K562 (cell line): ENCODE results near the gene MEFV. TPM values are rescaled to one million over a fixed set of nuclear protein-coding genes. Genes with fewer than 3 reads are reported as not detected.

Experiments
- CBX3 ChIP-seq, 2 experiments: IDR thresholded peaks; 1 replicate in 1 of 2; 2 replicates in 1 of 2; pipeline ENCODE4 v1.6.1; 2012; ENCODE audit warnings: inconsistent platforms in 2 of 2, low read length in 2 of 2, borderline replicate concordance in 1 of 2, control low read depth in 1 of 2
- CHAMP1 ChIP-seq: fragments of 450-650 bp; IDR thresholded peaks from 2 replicates; pipeline ENCODE4 v1.6.1; 2016; ENCODE audit warnings: mild to moderate bottlenecking
- E2F8 ChIP-seq: fragments of 450-650 bp; IDR thresholded peaks from 2 replicates; pipeline ENCODE4 v1.7.1; 2018; ENCODE audit warnings: mild to moderate bottlenecking, low read depth; ENCODE audit not compliant: partially characterized antibody
- EWSR1 ChIP-seq: fragments of 450-650 bp; IDR thresholded peaks from 2 replicates; pipeline ENCODE4 v1.6.1; 2018; ENCODE audit warnings: borderline replicate concordance, mild to moderate bottlenecking, low read depth, moderate library complexity; ENCODE audit not compliant: partially characterized antibody
- IRF2 ChIP-seq: sonication (generic); formaldehyde crosslinking; IDR thresholded peaks from 2 replicates; pipeline ENCODE4 v1.8.1; 2022; ENCODE audit warnings: mild to moderate bottlenecking, missing genetic modification reagents
- KLF16 ChIP-seq: IDR thresholded peaks from 2 replicates; pipeline ENCODE4 v1.6.1; 2016; ENCODE audit warnings: antibody characterized with exemption
- MAFF ChIP-seq: IDR thresholded peaks from 2 replicates; pipeline ENCODE4 v1.6.1; 2012; ENCODE audit warnings: low read length, improper control_type of control experiment
- MAZ ChIP-seq, 2 experiments: fragments of 450-650 bp in 1 of 2; sonication (generic) in 1 of 2; formaldehyde crosslinking; IDR thresholded peaks in 1 of 2; conservative IDR thresholded peaks in 1 of 2; 2 replicates each; pipeline versions ENCODE4 v1.4.0 to v1.5.0; 2020; ENCODE audit warnings: mild to moderate bottlenecking in 1 of 2, missing genetic modification reagents in 1 of 2
- RAD51 ChIP-seq: fragments of 450-650 bp; IDR thresholded peaks from 2 replicates; pipeline ENCODE4 v1.7.1; 2016; ENCODE audit warnings: low read depth, mild to moderate bottlenecking, borderline replicate concordance
- SMAD1 ChIP-seq: fragments of 150-350 bp; IDR thresholded peaks from 2 replicates; pipeline ENCODE4 v1.6.1; 2014; ENCODE audit warnings: low read length, low read depth; ENCODE audit not compliant: partially characterized antibody
- SP1 ChIP-seq: sonication (generic); formaldehyde crosslinking; IDR thresholded peaks from 2 replicates; pipeline ENCODE4 v1.8.1; 2022; ENCODE audit warnings: mild to moderate bottlenecking, missing genetic modification reagents
- TSHZ1 ChIP-seq: fragments of 250-450 bp; sonication (Bioruptor Pico); IDR thresholded peaks from 2 replicates; pipeline ENCODE4 v1.4.0; 2020; ENCODE audit warnings: mild to moderate bottlenecking, moderate library complexity
- XRCC5 ChIP-seq: fragments of 200-400 bp; formaldehyde crosslinking; IDR thresholded peaks from 2 replicates; pipeline ENCODE4 v1.6.1; 2017; ENCODE audit warnings: low read depth, mild to moderate bottlenecking, low read length
- ZNF316 ChIP-seq: fragments of 450-650 bp; IDR thresholded peaks from 2 replicates; pipeline ENCODE4 v1.6.1; 2016
- ZNF512 ChIP-seq: IDR thresholded peaks from 2 replicates; pipeline ENCODE4 v1.6.1; 2016; ENCODE audit warnings: missing genetic modification characterization, missing compliant biosample characterization
- polyA plus RNA-seq, 8 experiments: library from polyadenylated mRNA; depleted of rRNA in 4 of 8; stranded (reverse) in 5 of 8; unstranded in 3 of 8; fragments of >200 nt; fragmentation: Nextera tagmentation in 2 of 8; fragmentation: Illumina TruSeq in 1 of 8; extraction: Ambion mirVana in 2 of 8; extraction: Trizol in 1 of 8; gene quantifications; 2 replicates each; pipeline versions ENCODE4 v1.2.1 to v1.2.3, GENCODE V29; 2011 to 2014; ENCODE audit warnings: inconsistent platforms in 1 of 8, missing spikeins in 1 of 8
- total RNA-seq, 7 experiments: library from RNA; depleted of rRNA in 6 of 7; stranded (reverse); fragments of >200 nt in 6 of 7; fragmentation: Illumina TruSeq in 2 of 7; extraction: Trizol in 2 of 7; gene quantifications; 2 replicates each; pipeline versions ENCODE4 v1.2.1 to v1.2.3, GENCODE V29; 2011 to 2021; ENCODE audit warnings: low replicate concordance in 1 of 7

MEFV gene
- total and polyA plus RNA-seq, 9 of the 15 experiments (the other 6 are each of a cell fraction or from before 2014, with no cell fraction given), result 0.14 TPM; not detected in 8

- no peak for TF ChIP-seq TSHZ1 (CRISPR knock-in tag)
- 0 out of 2 replicates have a peak, but pooled peaks have one; percentile 87 for TF ChIP-seq IRF2 (CRISPR knock-in tag)
- no peak for TF ChIP-seq EWSR1
- TF ChIP-seq SP1 (CRISPR knock-in tag), result peak; percentile 33; the same call in 1 of the 2 replicates
- no peak; the same call in 1 of the 2 replicates for TF ChIP-seq ZNF316
- TF ChIP-seq CBX3 (IDR thresholded peaks at IDR 0.05; ENCODE audit: borderline replicate concordance in 1 of 2, low read length in 2 of 2), result peak in 1 of 2 experiments; percentile 90; a peak in 2 of 3 replicates
- no peak for TF ChIP-seq SMAD1
- no peak; the same call in 1 of the 2 replicates for TF ChIP-seq XRCC5
- no peak for TF ChIP-seq KLF16
- no peak for TF ChIP-seq ZNF512 (tag)
- TF ChIP-seq MAFF, result no peak
- peak; percentile 75 to 77 for TF ChIP-seq MAZ (CRISPR knock-in tag; conservative IDR thresholded peaks at IDR 0.05 in 1 of 2, IDR thresholded peaks at IDR 0.05 in 1 of 2)
- 0 out of 2 replicates have a peak, but pooled peaks have one; percentile 42 for TF ChIP-seq RAD51
- no peak for TF ChIP-seq CHAMP1
- TF ChIP-seq E2F8, result peak; percentile 62
Observed at GRCh38 chr16:3264137-3265036, 8.0 kb upstream of the MEFV start (continued).
